SW480 (cell line): Measurements from ENCODE around the gene SELPLG.
"Not testable (repeated sequence)": the region's sequence is repeated elsewhere in the genome, so short reads cannot be mapped to it uniquely, and the experiment has no call there.

ENCODE experiments used
- DNase-seq: peaks from one replicate; pipeline ENCODE4 v3.0.0-alpha.2; 2016; ENCODE audit warnings: low spot score

The SELPLG gene

DNA sequence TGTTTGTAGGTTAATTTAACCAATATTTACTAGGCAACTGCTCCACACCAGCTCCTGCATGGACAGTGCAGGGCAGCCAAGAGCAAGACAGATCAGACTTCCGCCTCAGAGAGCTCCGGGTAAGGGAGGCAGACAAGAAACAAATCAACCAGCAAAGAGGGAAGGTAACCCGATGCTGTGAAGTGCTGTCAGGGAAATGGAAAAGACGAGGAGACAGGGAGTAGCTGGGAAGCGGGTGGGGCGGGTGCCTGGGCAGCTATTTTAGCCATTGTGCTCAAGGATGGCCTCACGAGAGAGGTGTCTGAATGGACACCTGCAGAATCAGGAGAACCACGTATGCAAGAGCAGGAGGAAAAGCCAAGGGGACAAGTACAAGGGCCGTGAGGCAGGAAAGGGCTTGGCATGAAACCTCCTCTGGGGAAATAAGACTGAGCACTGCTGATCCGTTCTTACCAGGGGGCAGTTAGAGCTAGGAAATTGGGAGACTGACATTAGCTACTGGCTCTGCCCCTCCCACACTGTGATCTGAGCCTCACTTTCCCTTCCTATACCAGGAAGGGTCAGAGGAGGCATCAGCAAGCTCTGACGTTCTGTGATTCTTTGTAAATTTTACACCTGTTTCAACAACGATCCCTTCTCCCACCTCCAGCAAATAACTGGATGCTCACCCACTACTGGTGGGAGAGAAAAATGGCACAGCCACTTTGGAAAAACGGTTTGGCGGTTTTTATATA, 29.3 kb downstream of the SELPLG start:
- DNase-seq: no peak

DNA sequence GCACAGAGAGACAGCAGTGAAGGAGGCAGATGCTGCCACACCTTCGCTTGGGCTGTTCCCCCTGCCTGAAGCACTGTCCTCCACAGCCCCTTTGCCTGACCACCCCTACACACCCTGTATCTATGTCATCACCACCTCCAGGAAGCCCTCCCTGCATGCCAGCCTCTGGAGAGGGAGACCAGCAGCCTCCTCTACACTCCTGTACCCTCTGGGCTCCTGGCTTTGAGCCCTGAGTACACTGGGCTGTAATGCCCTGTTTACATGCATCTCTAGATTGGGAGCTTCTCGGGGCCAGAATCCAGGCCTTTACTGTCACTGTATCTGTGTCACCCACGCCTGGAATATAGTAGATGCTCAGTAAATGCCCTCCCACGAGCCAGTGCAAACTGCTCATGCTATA, 30.0 kb downstream of the SELPLG start:
- no peak for DNase-seq

DNA sequence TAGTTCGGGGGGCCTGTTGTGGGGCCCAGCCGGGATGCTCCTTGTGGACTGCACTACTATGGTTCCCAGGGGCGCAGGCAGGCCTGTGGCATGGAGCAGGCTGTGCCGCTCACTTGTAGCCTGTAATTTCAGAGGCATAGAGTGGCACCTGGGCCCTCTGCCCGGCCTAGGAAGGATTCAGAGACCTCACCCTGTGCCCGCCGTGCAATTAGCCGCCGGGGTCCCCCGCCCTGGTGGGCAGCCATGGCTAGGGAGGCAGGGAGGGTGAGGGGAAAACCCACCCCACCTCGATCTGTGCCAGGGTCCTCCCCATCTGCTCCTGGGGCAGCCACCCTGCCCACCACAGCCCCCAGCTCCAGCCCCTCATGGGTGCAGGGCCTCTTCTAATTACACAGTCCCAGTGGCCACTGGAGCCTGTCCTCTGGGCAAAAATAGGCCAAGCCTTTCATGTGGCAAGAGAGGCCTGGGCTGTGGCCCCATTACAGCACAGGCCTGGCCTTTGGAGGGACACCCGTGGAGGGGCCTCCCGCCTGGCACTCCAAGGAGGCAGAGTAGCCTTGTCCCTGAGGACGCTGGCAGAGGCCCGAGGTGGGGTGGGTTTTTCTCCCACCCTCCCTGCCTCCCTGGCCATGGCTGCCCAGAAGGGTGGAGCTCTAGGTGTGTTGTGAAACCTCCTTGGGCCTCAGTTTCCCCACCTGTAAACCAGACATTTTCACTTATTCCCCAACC, 30.6 kb downstream of the SELPLG start:
- DNase-seq: no peak

DNA sequence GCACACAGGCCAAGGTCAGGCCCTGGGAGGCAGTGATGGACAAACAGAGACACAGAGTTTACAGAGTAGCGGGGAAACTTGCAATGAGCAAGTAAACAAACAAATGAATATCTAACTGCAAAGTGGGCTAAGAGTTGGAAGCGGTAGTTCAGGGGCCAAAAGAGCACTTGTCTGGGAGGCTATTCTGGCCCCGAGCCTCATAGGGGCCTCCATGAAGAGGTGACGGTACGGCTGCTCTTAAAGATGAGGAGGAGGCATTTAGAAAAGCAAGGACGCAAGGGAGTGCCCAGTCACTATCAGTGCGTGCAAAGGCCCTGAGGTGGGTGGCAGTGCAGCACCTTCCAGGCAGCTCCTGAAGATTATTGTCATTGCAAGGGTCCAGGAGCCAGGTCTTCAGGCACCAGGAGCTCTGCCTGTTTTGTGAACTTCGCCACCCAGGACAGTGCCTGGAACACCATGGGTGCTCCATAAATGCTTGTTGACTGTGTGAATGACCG, 31.4 kb downstream of the SELPLG start:
- no peak for DNase-seq

DNA sequence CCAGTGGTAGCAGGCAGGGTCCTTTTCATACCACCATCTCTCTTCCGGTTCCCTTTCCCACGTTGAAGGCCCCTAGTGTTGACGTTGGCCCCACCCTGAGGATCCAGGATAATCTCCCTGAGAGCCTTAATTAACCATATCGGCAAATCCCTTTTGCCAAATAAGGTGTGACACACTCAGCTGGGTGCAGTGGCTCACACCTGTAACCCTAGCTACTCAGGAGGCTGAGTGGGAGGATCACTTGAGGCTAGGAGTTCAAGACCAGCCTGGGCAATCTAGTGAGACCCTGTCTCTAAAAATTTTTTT, 33.0 kb downstream of the SELPLG start:
- no peak for DNase-seq

DNA sequence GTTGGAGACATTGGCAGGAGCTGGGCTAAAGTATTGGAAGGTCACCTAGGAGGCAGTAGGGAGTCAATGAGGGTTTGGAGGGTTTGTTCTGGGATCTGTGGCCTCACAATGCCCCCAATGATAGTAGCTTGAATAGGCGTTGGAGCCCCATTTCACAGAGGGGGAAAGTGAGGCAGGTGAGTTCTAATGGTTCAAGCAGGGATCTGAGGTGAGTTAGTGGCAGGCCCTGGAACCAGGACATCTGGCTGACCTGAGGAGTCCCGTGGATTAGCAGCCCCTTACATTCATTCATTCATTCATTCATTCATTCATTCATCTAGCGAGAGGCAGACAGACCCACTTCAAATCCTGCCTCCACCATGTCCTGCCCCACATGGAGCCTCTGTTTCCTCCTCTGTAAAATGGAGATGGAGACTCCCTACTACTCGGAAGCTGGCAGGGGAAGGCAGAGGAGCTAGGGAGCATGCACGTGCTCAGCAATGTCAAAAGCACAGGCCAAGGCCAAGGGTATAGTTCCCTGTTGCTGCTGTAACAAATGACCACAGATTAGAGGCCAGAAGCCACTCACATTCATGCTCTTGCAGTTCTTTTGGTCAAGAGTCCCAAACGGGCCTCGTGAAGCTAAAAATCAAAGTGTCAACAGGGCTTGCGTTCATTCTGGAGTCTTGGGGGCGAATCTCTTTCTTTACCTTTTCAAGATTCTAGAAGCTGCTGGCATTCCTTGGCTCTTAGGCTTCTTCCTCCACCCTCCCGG, 33.6 kb downstream of the SELPLG start:
- DNase-seq: no peak

DNA sequence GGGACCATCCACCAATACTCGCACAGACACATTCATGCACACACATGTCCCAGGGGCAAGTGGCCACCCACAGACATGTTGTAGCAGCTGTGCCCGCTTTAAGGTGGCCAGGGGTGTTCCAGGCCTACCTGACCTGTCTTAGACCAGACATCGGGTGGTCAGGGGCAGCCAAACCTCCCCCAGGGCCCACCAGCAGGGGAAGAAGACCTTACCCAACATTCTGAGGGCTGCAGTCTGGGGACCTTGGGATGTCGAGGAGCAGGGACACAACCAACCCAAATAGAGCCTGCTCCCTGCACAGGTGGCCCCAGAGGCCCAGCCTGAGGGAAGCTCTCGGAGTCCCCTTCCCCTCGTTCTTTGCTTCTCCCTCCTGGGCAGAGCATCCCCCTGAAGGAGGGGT, 34.2 kb downstream of the SELPLG start:
- no peak for DNase-seq

DNA sequence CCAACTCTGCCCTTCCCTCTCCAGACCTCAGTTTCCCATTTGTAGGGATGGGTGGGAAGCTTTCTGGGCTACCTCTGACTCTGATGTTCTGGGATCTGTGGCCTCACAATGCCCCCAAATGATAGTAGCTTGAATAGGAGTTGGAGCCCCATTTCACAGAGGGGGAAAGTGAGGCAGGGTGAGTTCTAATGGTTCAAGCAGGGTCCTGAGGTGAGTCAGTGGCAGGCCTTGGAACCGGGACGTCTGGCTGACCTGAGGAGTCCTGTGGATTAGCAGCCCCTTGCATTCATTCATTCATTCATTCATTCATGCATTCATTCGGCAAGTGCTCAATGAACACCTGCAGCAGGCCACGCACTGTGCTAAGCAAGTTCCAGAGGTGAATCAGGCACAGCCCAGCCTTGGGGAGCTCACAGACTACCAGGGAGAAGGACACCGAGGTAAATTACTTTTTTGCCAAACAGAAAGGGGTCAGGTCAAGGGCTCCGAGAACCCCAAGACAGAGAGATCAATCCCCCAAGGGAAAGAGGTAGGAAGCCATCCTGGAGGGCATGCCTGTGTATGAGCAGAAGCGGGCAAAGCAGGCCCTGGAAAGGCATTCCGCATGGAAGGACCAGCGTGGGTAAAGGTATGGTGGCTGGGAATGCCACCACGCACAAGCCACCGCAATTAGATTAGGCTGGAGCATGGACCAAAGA, 35.0 kb downstream of the SELPLG start:
- no peak for DNase-seq

DNA sequence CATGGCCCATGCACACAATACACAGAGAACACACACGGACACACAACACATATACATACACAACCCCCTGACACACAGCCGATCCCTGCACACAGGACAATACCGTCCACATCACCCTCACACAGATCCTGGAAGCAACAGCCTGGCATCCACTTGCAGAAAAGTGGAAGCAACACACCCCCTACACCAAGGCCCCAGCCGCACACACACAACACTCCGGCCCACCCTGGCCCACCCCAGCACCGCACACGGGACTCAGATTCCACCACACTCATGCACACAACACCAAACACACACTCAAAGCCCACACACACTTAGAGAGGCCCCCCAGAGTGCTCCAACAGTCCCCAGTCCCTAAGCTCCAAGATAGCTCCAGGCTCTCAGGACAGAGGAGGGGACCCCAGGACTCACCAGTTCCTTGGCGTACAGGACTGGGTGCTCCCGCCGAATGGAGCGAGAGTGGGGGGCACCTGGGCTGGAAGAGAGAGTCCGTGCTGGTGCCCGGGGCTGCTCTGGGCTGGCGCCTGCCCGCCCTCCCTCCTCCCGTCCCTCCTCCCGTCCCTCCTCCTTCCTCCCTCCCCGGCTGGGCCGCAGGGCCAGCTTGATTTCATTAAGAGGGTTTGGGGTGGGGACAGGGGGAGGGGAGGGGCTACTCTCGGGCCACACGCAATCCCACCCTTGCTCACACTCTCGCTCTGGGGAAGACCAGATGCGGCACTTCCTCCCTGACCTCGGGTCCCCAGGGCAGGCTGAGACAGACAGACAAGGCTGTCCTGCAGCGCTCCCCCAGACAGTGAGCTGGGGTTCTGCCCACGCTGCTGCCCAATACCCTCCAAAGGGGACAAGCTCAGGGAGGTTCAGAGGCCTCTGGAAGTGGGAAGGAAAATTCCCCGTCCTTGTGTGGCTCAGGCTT, 35.9 kb downstream of the SELPLG start, which contains the start of gene TMEM119:
TSS of gene TMEM119 (minus strand) at position 526 of the 913 bp plus-strand sequence. CDS start 5,701 bp downstream, outside the sequence.
- DNase-seq: no peak

DNA sequence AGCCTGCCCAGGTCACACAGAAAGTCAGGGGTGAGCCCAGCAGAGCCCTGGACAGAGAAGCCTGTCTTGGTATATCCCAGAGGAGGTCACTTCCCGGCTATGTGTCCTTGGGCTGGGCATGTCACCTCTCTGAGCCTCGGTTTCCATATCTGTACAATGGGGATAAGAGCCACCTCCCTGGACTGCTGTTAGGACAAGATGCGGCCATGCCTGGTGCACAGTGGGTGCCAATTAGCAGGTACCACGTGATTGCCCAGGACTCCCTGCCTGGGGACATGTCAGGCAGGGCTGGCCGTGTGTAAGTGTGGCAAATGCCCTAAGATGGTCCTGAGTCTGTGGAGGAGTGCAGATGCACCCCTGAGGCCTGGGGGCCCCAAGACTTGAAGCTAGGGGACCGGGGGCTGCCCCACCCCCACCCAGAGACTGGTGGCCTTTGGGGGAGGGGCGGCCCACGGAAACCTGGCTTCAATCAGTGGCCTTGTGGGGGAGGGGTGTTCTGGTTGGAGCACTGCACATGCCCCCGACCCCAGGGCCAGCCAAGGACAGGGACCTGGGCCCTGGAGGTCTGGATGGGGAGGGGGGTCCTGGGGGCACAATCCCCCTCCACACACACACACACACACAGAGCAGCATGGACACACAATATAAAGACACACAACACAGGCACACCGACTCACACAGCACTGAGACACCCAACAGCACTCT, 36.7 kb downstream of the SELPLG start:
- no peak for DNase-seq

DNA sequence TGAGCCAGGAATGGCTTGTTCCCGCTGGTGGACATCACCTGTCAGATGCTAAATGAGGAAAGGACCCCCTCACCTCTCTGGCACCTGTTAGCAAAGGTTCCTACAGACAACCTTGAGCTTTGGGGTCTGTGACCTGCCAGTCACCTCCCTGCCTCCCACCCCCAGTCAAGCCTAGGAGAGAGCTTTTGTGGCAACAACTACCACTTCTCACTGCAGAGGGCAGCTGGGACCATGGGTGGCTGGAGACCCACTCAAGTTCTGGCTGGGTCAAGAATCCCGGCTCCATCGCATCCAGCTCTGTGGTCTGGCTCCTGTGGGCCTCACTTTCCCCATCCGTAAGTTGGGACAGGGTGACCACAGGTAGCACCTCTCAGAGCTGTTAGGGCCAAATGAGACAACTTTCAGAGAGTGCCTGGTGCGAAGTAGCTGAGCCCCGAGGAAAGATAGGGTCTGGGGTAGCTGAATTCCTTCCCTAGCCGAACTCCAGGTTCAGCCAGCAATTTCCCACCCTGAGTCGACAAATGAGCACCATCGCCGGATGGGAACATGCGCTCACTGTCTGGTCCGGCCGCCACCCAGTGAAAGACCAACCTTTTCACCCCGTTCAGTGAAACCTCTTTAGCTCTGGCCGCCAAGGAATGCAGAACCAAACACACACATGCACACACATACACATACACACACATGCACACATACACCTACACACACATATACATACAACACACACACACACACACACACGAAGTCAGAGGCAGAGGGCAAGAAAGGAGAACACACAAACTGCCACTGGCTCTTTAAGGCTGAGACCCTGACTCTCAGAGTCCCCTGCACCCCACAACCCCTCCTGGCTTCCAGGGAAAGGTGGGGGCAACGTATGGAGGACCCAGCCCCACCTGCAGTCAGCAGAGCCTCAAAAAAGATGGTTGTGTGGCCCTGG, 37.7 kb downstream of the SELPLG start:
- no peak for DNase-seq

DNA sequence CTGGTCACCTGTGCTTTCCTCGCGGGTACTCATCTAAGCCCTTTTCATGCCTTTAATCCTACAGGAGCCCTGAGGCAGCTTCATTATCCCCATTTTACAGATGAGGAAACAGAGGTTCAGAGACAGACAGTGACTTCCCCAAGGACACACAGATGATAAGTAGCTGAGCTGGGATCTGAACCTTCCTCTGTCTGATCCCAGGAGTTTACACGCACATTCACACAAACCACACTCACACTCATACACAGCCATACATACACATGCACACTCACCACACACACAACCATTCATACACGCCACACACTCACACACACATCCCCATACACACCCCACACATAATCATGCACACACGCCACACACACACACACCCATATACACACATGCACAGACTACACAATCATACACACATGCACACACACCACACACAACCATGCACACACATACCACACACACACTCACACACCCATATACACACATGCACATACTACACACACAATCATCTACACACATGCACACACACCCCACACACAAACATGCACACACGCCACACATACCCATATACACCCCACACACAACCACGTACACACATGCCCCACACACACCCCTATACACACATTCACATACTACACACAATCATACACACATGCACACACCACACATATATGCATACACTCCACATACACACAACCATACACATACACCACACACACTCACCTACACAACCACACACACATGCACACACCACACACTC, 38.6 kb downstream of the SELPLG start:
- no peak for DNase-seq

DNA sequence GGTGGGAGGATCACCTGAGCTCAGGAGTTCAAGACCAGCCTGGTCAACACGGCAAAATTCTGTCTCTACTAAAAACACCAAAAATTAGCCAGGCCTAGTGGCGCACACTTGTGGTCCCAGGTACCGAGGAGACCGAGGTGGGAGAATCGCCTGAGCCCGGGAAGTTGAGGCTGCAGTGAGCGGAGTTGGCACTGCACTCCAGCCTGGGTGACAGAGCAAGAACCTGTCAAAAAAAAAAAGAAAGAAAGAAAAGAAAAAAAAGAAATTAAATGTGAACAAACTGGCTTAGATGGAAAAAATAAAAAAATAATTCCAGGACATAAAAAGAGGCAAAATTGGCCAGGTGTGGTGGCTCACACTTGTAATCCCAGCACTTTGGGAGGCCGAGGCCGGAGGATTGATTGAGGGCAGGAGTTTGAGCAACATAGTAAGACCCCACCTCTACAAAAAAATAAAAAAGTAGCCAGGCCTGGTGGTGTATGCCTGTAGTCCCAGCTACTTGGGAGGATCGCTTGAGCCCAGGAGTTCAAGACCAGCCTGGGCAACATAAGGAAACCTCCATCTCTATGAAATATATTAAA, 39.3 kb downstream of the SELPLG start:
- DNase-seq: no peak

DNA sequence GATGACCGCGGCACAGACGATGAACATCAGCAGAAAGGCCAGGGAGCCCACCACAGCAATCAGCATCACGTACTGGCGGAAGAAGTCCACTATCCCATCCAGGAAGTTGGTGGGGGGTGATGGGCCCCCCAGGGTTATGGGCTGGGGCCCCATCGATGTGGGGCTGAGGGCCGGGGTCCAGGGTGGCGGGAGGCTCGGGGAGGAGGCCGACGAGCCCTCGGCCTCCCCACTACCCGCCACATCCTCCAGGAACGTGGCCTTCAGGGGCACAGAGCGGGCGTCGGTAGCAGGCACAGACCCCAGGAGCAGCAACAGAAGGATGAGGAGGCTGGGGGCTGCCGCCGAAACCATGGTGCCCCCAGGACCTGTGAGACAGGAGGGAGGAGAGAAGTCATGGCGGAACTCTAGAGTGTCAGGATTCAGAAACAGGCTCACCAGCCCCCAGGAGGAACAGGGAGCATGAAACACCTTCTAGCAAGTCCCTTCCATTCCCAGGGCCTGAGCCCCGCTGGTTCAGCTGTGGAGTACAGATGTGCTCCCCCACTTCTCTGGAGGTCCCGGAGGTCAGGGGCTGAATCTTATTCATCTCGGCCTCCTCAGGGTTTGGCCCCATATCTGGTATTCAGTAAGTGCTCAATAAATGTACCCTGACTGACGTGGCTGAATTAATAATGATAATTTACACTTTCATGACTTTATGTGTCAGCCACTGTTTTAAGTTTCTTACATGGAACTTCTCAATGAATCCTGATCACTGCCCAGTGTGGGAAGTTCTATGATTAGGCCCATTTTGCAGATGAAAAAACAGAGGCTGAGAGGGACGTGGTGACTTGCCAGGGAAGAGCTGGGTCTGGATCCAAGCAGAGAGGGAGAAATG, 41.4 kb downstream of the SELPLG start:
- DNase-seq: no peak

DNA sequence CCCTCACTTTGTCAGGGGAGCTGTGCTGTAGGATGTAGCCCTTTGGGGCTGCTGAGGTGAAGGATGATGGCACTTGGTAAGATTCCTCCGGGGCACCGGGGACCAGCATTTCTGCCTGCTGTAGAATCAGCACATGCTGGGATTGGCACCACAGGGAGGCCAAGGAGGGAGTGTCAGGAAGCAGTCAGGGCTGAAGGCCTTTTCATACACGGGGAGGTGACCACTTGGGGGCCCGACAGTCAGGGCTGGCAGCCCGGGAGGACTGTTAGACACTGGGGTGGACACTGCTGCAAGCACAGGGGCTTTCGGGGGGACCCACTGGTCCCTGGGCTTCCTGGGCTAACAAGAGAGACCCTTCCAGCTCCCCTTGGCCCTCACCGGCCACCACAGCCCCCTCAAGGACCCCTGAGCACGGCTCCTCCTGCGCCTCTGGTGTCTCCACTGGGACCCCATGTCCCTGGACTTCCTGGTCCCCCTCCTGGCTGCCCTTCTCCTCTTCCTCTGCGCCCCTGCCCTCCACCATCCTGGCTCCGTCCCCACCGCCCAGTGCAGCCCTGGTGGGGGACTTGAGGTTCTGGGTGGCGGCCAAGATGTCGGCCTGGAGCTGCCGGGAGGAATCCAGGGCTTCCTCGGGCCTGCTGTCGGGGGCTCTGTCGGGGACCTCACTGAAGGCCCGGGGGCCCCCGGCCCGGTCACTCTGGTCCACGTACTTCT, 42.3 kb downstream of the SELPLG start:
- no peak for DNase-seq

DNA sequence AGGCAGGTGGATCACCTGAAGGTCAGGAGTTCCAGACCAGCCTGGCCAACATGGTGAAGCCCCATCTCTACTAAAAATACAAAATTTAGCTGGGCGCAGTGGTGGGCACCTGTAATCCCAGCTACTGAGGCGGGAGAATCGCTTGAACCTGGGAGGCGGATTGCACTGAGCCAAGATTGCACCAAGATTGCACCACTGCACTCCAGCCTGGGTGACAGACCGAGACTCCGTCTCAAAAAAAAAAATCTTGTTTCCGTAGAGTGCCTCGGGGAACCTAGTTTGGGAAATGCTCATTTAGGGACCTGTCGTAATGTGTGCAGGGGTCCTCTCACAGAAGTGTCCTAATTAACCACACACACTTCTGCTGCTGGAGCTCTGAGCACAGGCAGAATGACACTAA, 43.2 kb downstream of the SELPLG start:
- DNase-seq: not testable (repeated sequence)

DNA sequence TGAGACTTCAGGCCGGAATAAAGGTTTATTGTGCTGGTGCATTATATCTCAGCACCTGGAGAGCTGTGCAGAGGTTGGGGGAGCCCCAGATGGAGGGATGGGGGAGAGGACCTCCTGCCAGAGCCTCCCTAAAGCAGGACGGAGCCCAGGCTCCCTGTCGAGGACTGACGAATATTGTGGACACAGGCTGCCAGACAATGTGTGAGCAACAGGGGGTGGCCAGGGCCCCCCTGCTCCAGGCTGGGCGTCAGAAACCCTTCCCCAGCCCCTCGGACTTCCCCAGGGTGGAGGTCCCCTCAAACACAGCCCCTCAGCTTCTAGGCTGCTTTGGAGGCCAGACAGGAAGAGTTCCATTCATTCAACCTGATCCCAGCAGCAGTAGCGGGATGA, 43.9 kb downstream of the SELPLG start:
- DNase-seq: no peak
